ENCODE results near the gene SERPINF2.
A peak's percentile ranks its signal among the peaks of the same experiment; 100 is the strongest.
"Not testable (repeated sequence)": the region's sequence is repeated elsewhere in the genome, so short reads cannot be mapped to it uniquely, and the experiment has no call there.

The SERPINF2 gene

GRCh38 chr17:1786708-1787107, 44.0 kb downstream of the SERPINF2 start:
- no peak for DNase-seq

GRCh38 chr17:1787301-1787902, 44.7 kb downstream of the SERPINF2 start:
- no peak for DNase-seq

GRCh38 chr17:1789936-1790335, 47.3 kb downstream of the SERPINF2 start:
- no peak for DNase-seq

- DNase-seq: no peak
Observed at GRCh38 chr17:1792495-1793446, 50.1 kb downstream of the SERPINF2 start.

- no peak for DNase-seq
Observed at GRCh38 chr17:1793447-1793806, 50.8 kb downstream of the SERPINF2 start.

- DNase-seq: peak in 6 of 58 donors; percentile 3 to 49 (median 20)
Observed at GRCh38 chr17:1796800-1797199, 54.1 kb downstream of the SERPINF2 start.

- no peak for DNase-seq
Observed at GRCh38 chr17:1797323-1797722, 54.7 kb downstream of the SERPINF2 start.

GRCh38 chr17:1797846-1798245, 55.2 kb downstream of the SERPINF2 start:
- DNase-seq: not testable (repeated sequence)

GRCh38 chr17:1800240-1800639, 57.6 kb downstream of the SERPINF2 start:
- no peak for DNase-seq

GRCh38 chr17:1800712-1801111, 58.0 kb downstream of the SERPINF2 start:
- no peak for DNase-seq

- DNase-seq: no peak
Observed at GRCh38 chr17:1802429-1802828, 59.8 kb downstream of the SERPINF2 start.

- no peak for DNase-seq
Observed at GRCh38 chr17:1803280-1803679, 60.6 kb downstream of the SERPINF2 start.
